HG03558 (cell line): Measurements from ENCODE around the gene RPS15.

Source experiments
- ATAC-seq: cut with Tn5 transposase; IDR thresholded peaks from one replicate; pipeline ENCODE4 v1.9.1; 2021; ENCODE audit warnings: moderate number of reproducible peaks; ENCODE audit not compliant: unreplicated experiment; ENCODE audit errors: extremely low read depth

Gene RPS15

DNA sequence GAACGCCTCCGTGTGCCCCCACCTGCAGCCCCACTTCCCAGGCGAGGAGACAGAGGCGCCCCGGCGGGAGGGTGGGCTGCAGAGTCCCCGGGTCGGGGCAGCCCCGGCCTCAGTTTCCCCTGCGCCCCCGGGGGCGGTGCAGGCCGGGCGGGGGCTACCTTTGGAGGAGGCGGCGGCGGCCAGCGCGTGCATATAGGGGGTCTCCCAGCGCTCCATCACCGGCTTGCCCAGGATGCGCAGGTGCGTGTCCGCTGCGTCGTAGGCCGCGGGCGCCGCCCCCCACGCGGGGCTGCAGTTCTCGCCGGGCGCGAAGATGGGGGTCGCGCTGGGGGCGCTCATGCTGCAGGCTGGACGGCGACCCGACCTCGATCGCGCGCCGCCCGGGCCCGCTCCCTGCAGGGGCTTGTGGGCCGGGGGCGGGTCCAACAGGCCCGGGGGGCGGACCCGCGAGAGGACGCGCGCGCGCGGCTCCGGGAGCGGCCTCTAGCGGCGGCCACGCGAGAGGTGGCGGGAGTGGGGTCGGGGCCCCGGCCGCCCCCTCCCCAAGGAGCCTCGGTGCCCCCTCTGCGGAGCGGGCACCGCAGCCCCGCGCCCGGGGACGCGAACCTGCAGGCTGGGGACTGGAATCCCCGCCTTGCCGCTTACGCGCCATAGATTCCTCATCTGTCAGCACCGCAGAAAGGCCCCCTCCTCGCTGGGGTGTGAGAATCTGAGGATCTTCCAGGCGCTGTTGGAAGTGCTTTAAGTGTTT is 36.9 kb upstream of the RPS15 start, which contains the start of gene GAMT:
TSS of gene GAMT (minus strand) at position 405 of the 751 bp plus-strand sequence. CDS start at position 339, 66 bp downstream.
- ATAC-seq = no peak

DNA sequence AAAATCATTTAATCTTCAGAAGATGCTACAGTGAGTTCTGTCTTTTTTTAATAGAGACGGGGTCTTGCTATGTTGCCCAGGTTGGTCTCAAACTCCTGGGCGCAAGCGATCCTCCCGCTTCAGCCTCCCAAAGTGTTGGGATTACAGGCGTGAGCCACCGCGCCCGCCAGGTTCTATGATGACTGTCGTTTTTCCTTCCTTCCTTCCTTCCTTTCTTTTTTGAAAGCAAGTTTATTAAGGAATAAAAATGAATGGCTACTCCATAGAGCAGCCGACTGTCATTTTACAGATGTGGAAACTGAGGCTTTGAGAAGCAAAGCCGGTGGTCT is 36.3 kb upstream of the RPS15 start:
- no peak for ATAC-seq

DNA sequence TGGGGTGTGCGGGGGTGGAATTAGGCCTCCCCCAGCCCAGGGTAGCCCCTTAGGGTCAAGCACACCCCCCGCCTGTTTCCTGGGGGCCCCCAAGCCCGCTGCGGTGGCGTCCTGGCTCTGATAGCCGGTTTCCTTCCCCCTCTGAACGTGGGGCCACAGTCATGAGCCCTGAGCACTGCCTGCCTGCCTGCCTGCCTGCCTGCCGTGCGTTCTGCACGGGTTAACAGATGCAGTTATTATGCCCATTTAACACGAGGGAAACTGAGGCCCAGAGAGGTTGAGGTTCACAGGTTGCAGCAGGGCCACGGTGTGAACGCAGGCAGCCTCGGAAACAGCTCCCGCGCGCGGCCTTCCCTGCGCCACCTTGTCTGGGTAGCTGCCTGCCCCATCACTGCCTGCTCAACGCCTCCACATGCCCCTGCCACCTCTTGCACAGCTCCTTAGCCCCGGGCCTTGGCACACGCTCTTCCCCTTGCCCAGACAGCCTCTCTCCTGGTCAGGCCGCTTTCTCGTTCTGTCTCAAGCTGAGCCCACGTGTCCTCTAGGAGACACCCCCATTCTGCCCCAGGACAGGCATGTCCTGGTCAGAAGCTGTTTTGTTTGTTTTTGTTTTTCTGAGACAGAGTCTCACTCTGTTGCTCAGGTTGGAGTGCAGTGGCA is 35.7 kb upstream of the RPS15 start:
- ATAC-seq = no peak

- ATAC-seq = peak; percentile 45
Observed at GRCh38 chr19:1406774-1407527, 31.2 kb upstream of the RPS15 start.

GRCh38 chr19:1407528-1408299 is 30.5 kb upstream of the RPS15 start, which contains the start of gene DAZAP1:
Gene DAZAP1, plus strand, starts transcription at chr19:1407586. Its CDS starts 188 bp downstream, at chr19:1407774.
- peak; percentile 4 for ATAC-seq

- no peak for ATAC-seq
Observed at GRCh38 chr19:1408300-1409203, 29.6 kb upstream of the RPS15 start.

DNA sequence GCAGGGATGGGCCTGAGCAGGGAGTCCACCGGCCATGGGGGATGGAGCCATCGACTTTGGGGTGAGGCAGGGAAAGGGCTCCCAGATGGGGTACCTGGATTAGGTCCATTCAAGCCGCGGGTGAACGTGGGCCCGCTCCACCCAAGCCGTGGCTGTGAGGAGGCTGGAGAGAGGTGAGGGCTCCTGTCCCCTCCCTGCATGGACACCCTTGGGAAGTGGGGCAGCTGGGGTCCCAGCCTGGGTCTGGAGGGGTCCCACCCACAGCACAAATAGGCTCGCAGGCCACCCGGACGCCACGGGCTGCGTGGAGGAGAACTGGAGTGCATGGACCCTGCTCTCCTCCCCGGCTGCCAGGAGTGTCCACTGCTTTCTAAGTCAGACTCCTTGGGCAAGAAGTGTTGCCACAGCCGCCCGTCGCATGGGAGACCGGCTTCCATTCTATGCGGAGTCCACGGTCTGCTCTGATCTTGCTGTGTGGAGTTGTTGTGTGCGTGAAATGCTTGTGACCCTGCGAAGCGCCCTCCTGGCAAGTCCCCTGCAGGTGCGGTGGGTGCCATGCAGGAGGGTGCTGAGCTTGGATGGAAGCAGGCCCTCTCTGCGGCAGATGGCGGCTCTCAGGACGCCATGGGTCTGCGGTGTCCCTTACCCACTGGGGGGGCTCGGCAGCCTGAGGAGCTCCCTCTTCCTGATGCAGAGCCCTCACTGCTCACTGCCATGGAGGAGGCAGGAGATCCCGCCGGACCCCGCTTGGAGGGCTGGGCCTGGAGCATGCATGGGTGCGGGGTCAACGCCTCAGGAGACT is 28.8 kb upstream of the RPS15 start:
- ATAC-seq = no peak

DNA sequence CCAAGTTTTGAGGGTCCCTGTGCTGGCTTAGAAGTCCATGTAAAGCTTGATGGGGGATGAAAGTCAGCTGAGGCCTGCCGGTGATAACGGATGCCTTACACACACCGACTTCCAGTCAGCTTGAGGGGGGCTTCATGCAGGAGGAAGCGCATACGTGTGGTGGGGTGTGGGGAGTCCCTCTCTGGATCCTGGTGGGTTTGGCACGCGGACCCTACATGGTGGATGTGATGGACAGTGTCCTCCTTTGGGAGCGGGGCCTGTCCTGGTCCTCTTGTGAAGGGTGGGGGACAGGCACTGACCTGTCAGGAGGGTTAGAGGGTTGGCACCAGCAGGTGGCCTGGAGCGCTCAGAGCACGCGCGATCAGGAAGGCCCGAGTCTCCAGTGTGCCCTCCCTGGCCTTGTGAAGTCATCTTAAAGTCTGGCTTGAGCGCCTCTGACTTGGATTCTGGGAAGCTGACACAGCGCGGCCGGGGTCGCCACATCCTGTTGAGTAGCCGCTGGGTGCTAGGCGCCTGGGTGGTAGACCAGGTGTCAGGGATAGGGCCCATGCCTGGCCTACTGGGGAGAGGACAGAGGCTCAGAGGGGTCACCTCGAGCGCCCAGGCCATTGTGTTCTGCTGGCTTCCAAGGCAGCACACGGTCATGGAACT is 27.9 kb upstream of the RPS15 start:
- ATAC-seq = no peak

GRCh38 chr19:1410789-1411188 is 27.4 kb upstream of the RPS15 start:
- no peak for ATAC-seq

- ATAC-seq = no peak
Observed at GRCh38 chr19:1411255-1412191, 26.7 kb upstream of the RPS15 start.

- no peak for ATAC-seq
Observed at GRCh38 chr19:1412323-1412923, 25.8 kb upstream of the RPS15 start.

DNA sequence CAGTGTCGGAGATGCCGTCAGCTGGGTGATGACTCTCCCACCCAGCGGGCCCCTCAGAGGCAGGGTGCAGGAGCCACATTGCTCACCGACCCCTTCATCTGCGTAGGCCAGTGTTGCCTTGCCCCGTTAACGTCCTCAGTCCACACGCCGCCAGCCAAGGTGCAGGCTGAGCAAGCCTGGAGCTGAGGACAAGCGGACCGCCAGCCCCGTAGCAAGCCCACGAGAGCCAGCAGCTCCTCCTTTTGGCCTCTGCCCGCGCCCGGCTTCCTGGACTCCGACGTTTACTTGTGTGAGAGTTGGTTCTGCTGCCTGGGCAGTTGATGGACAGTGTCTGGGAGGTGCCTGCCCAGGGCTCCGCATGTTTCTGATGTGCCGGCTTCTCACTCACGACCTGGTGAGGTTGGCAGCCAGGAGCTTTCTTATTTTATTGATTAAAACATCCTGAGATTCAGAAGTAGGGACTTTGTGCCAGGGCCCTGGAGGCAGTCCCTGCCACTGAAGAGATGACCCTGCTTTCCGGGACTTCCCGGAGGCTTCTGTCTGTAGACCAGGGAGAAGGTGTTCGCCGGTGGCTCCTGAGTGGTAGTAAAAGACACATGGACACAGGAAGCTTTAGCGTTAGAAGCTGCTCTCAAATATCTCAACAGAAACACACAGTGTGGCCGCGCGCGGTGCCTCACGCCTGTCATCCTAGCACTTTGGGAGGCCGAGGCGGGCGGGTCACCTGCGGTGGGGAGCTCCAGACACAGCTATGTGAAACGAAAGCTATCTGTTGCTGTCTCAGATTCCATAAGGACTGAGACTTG is 25.0 kb upstream of the RPS15 start:
- ATAC-seq = no peak

- ATAC-seq = no peak
Observed at GRCh38 chr19:1416014-1416841, 22.0 kb upstream of the RPS15 start.

- no peak for ATAC-seq
Observed at GRCh38 chr19:1417145-1417544, 21.1 kb upstream of the RPS15 start.
